A549 (cell line): Measurements from ENCODE around the gene SCIN.
"Not testable (repeated sequence)": the region's sequence is repeated elsewhere in the genome, so short reads cannot be mapped to it uniquely, and the experiment has no call there.

Experiments
- MAFK ChIP-seq: fragments of 450-650 bp; IDR thresholded peaks from 2 replicates; pipeline ENCODE4 v1.6.1; 2014; ENCODE audit not compliant: partially characterized antibody
- POLR2A ChIP-seq: IDR thresholded peaks from 2 replicates; pipeline ENCODE4 v1.6.1; 2012; ENCODE audit warnings: mild to moderate bottlenecking, low read length
- POLR2AphosphoS2 ChIP-seq: conservative IDR thresholded peaks from 2 replicates; pipeline ENCODE4 v1.6.1; 2012; ENCODE audit warnings: low read length, improper control_type of control experiment, inconsistent platforms
- RAD21 ChIP-seq, 2 experiments: fragments of >200 bp in 1 of 2; sonication (Bioruptor Twin) in 1 of 2; formaldehyde crosslinking in 1 of 2; IDR thresholded peaks in 1 of 2; conservative IDR thresholded peaks in 1 of 2; 2 replicates in 1 of 2; 3 replicates in 1 of 2; pipeline ENCODE4 v1.6.1; 2012 to 2018; ENCODE audit warnings: inconsistent platforms in 1 of 2
- SMC3 ChIP-seq: fragments of >200 bp; sonication (Bioruptor Twin); formaldehyde crosslinking; IDR thresholded peaks from 3 replicates; pipeline ENCODE4 v1.6.1; 2018; ENCODE audit warnings: inconsistent platforms
- TF ChIP-seq, protein P1 (sequence below): fragments of >200 bp; sonication (Bioruptor Twin); formaldehyde crosslinking; IDR thresholded peaks from 3 replicates; pipeline ENCODE4 v1.5.1; 2016

- TF ChIP-seq, protein P1, sequence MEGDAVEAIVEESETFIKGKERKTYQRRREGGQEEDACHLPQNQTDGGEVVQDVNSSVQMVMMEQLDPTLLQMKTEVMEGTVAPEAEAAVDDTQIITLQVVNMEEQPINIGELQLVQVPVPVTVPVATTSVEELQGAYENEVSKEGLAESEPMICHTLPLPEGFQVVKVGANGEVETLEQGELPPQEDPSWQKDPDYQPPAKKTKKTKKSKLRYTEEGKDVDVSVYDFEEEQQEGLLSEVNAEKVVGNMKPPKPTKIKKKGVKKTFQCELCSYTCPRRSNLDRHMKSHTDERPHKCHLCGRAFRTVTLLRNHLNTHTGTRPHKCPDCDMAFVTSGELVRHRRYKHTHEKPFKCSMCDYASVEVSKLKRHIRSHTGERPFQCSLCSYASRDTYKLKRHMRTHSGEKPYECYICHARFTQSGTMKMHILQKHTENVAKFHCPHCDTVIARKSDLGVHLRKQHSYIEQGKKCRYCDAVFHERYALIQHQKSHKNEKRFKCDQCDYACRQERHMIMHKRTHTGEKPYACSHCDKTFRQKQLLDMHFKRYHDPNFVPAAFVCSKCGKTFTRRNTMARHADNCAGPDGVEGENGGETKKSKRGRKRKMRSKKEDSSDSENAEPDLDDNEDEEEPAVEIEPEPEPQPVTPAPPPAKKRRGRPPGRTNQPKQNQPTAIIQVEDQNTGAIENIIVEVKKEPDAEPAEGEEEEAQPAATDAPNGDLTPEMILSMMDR, result not testable (repeated sequence)
- not testable (repeated sequence) for TF ChIP-seq POLR2A; SMC3; MAFK; POLR2AphosphoS2; RAD21 (conservative IDR thresholded peaks at IDR 0.05 in 1 of 2, IDR thresholded peaks at IDR 0.05 in 1 of 2)
Observed at GRCh38 chr7:12691388-12691787, 120.9 kb downstream of the SCIN start.
